GM21447 (cell line): ENCODE results near the gene UBAC1.
"Not testable (repeated sequence)": the region's sequence is repeated elsewhere in the genome, so short reads cannot be mapped to it uniquely, and the experiment has no call there.

Source experiments
- ATAC-seq: cut with Tn5 transposase; IDR thresholded peaks from one replicate; pipeline ENCODE4 v1.9.1; 2021; ENCODE audit not compliant: unreplicated experiment

The UBAC1 gene

GRCh38 chr9:135923508-135923907, 37.7 kb downstream of the UBAC1 start:
- ATAC-seq = no peak

- no peak for ATAC-seq
Measured at GRCh38 chr9:135921749-135922310, 39.3 kb downstream of the UBAC1 start.

DNA sequence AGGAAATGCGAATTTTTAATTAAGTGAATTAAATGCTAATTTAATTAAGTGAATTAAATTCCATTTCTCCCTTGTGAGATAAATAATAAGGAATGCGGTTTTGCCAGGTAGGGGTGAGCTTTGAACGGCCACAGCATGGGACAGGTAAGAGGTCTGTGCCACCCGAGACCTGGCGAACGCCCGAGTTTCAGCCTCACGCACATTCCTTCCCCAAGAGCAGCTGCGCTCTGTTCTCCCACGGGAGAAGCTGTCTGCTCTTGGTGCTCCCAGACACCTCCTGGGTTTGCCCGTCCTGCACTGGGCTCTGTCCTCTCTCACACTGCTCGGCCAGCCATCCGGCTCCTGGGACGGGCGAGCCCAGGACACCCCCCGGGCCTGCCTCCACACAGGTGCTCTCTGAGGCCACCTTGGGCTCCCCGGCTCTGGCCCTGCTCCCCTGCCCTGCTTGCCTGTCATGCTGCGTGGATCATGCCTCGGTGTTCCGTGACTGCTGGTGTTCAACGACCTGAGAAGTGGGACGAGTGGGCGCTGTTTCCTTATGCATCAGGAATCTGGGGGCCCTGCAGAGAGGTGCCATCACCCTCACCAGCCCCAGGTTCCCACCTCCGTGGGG, 40.1 kb downstream of the UBAC1 start:
- no peak for ATAC-seq

- ATAC-seq = no peak
Measured at GRCh38 chr9:135920256-135920930, 40.8 kb downstream of the UBAC1 start.

- no peak for ATAC-seq
Measured at GRCh38 chr9:135919318-135919890, 41.8 kb downstream of the UBAC1 start.

- ATAC-seq = not testable (repeated sequence)
Measured at GRCh38 chr9:135916227-135916626, 44.9 kb downstream of the UBAC1 start.

DNA sequence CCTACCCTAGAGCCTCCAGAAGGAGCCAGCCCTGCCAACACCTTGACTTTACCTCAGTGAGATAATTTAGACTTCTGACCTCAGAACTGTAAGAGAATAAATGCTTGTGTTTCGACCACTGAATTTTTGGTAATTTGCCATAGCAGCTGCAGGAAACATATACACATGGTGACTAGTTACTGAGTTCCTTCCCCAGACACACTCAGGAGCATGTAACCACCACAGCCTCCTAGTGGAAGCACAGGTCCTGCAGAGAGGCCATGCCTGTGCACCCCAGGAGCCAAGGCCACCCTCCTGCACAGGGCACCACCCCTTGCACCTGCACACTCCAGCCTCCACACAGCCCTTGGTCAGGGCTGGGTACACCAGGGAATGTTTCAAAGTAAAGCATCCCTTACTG, 46.3 kb downstream of the UBAC1 start:
- ATAC-seq = no peak

DNA sequence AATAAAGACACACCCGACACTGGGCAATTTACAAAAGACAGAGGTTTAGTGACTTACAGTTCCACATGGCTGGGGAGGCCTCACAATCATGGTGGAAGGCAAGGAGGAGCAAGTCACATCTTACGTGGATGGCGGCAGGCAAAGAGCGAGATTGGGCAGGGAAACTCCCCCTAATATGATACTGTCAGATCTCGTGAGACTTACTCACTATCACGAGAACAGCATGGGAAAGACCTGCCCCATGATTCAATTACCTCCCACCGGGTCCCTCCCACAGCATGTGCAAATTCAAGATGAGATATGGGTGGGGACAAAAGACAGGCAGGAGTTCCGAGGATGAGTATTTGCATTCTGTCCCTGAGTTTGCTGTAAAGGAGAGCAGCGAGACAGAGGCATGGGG, 49.9 kb downstream of the UBAC1 start:
- ATAC-seq = not testable (repeated sequence)

DNA sequence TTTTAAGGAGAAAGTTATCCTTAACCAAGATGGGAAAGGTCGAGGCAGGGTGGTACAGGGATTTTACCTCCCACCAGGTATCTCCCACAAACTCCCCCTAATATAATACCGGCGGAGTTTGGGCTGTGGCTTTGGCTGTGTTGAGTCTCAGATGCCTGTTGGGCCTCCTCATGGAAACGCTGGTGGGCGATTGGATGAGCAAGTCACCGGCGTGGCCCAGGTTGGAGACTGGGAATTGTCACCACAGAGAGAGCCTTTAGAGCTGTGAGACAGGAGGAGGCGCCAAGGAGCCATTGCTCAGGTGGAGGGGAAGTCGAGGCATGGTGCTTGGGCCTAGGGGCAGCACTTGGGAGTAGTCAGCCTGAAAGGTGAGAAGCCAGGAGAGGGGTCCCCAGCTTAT, 50.4 kb downstream of the UBAC1 start:
- no peak for ATAC-seq

DNA sequence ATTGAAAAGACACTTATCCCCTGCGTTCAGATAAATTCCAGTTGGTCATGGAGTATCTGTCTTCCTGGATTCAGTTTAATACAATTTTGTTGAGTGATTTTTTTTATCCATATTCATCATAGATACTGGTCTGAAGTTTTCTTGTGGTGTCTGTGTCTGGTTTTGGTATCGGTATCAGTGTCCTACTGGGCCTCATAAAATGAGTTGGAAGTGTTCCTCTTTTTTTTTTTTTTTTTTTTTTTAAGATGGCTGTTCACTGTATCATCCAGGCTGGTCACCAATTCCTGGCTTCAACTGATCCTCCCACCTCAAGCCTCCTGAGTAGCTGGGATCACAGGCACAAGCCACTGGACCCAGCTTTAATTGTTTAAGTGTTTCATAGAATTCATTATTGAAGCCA, 51.0 kb downstream of the UBAC1 start:
- ATAC-seq = no peak

- ATAC-seq = no peak
Measured at GRCh38 chr9:135909371-135909770, 51.8 kb downstream of the UBAC1 start.

DNA sequence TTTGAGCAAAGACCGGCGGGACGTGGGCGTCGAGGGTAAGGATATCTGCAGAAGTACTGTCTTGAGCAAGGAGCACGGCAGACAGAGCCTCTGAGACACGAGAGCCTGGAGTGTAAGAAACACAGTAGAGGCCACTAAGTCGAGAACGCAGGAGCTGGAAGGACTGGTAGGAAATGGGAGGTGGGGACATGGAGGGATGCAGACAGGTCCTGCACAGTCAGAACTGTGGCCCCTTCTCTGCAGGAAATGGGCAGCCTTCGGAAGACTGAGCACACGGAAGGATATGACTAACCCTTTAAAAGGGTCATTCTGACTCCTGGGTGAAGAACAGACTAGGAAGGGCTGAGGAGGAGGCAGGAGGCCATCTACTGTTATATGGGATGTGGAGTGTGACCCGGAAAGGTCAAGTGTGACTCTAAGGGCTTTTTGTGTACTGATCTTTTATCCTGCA, 52.4 kb downstream of the UBAC1 start:
- no peak for ATAC-seq

DNA sequence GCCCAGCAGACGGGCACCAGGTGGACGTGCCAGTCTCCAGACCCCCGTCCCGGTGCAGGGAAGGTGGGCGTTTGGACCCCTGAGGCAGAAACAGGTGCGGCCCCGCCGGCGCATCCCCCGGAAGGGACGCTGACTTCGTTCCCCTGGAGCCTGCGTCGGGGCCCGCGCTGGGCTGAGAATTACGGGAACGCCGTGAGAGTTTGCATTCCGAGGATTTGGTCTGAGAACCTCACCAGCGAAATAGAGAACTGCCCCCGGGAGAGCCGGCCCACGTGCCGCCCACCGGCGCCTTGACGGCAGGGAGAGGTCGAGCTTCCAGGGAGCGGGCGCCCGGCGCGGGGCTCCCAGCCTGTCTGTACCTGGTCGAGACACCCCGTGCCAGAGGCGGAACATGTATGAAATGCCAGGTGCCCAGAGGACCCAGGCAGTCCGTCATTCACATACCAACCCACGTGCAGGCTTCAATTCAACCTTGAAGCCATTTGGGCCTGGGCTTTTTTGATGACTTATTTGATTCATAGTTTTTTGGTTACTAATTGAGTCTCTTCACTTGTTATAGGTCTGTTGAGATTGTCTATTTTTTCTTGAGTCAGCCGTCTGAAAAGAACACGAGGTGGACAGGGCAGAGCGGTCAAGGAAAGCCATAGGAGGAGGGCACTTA, 53.0 kb downstream of the UBAC1 start:
- peak; percentile 9 for ATAC-seq

DNA sequence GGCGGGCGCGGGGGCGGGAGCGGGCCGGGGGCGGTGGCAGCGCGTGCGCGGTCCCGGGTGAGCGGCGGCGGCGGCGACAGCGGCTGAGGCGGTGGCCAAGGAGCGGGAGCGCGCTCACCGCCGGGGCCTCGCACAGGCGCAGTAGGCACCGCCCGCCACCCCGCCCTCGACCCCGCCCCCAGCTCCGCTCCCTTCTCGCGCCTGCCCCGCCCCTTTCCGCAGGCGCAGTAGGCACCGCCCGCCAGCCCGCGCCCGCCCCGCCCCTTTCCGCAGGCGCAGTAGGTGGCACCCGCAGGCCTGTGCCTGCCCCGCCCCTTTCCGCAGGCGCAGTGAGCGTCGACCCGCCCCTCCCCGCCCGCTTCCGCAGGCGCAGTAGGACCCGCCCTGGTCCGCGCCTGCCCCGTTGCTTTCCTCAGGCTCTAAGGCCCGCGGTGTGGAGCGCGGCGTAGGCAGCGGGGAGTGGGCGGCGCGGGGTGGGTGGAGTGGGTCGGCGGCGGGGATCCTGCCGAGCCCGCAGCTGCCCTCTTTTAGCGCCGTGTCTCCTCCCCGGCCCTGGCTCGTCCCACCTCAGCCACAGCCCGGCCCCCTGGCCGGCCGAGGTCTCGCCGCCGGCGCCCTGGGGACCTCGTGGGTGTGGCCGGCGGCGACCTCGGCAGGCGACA, 53.6 kb downstream of the UBAC1 start, which contains the start of gene CAMSAP1:
Gene CAMSAP1, minus strand, starts transcription at position 116 of the 662 bp plus-strand sequence. CDS start 387 bp downstream, outside the sequence.
- peak; percentile 65 for ATAC-seq

DNA sequence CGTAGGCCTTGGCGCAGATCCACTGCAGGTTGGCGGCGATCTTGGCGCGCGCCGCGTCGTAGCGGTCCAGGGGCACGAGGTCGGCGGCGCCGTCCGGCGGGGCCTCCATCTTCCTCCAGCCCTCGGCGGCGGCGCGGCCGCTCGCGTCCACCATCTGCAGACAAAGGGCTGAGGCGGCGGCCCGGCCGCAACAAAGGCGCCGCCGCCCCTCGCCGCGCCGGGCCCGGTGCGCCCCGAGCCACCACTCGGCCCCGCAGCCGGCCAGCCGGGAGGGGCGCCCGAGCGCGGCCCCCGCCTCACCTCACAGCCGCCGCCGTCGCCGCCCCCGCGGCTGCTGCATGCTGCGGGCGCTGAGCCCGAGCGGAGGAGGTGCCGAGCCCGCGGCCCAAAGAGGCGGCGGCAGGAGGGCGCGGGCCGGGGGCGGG, 54.2 kb downstream of the UBAC1 start:
- ATAC-seq = peak; percentile 23

DNA sequence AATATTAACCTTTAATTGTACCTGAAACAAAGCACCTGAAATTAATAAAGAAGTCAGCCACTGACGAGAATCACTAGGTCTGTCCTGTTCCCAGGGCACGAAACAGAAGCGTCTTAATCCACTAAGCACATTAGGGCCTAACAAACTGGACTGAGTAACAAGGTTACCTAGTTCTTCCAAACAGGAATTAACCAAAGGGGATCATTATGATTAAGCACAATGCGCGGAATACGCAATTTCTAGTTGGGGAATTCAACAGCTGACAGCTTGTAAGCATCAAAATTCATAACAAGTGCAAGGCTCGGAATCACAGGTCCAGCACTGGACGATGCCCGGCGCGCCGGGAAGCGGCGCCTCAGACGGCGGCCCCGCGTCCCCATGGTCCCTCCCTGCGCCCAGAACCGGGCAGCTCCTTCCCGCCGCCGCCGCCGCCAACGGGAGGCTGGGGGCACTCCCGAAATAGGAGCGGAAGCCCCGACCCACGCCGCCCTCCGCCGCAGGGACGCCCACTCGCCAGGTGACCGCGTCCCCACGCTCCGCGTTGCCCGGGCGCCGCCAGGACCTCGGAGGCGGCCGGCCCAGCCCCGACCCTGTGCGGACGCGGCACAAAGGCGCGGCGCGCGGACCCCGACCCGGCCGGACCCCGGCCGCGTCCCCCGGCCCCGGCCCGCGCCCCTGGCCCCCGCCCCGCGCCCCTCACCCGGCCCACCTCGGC, 54.7 kb downstream of the UBAC1 start:
- ATAC-seq = peak; percentile 10

GRCh38 chr9:135905380-135906258, 55.6 kb downstream of the UBAC1 start:
- ATAC-seq = no peak

DNA sequence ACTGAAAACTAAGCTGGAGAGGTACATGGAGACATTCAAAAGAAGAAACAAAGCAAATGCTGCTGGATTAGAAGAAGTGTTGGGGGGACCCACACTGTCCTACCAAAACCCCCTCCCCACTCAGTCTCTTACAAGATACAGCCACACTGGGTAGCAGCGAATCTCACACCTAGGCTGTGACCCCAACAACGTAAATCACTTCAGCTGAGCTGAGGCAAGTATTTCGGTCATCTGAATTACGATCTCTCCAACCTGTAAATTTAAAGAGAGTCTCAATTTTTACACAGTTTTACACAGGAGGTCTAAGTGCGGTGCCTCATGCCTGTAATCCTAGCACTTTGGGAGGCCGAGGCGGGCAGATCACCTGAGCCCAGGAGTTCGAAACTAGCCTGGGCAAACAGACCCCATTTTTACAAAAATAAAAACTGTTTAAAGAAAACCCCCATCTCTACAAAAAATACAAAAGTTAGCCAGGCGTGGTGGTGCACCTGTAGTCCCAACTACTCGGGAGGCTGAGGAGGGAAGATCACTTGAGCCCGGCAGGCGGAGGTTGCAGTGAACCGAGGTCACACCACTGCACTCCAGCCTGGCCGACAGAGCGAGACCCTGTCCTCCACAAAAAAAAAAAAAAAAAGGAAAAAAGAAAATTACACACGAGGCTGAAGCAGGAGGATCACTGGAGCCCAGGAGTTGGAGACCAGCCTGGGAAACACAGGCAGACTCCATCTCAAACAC, 57.2 kb downstream of the UBAC1 start:
- no peak for ATAC-seq

GRCh38 chr9:135903358-135903656, 57.9 kb downstream of the UBAC1 start:
- no peak for ATAC-seq
